Smooth muscle cell of the pulmonary artery (primary cell): ENCODE data around the gene CDC25A. TPM values are rescaled to one million over a fixed set of nuclear protein-coding genes. Genes with fewer than 3 reads are reported as not detected.

ENCODE experiments used
- total RNA-seq: library from RNA; depleted of rRNA; stranded (reverse); fragments of >200 nt; gene quantifications from 2 replicates; pipeline ENCODE4 v1.2.3, GENCODE V29; 2014

CDC25A gene
- total RNA-seq = 2.3 and 2.5 TPM in 2 replicates

DNA sequence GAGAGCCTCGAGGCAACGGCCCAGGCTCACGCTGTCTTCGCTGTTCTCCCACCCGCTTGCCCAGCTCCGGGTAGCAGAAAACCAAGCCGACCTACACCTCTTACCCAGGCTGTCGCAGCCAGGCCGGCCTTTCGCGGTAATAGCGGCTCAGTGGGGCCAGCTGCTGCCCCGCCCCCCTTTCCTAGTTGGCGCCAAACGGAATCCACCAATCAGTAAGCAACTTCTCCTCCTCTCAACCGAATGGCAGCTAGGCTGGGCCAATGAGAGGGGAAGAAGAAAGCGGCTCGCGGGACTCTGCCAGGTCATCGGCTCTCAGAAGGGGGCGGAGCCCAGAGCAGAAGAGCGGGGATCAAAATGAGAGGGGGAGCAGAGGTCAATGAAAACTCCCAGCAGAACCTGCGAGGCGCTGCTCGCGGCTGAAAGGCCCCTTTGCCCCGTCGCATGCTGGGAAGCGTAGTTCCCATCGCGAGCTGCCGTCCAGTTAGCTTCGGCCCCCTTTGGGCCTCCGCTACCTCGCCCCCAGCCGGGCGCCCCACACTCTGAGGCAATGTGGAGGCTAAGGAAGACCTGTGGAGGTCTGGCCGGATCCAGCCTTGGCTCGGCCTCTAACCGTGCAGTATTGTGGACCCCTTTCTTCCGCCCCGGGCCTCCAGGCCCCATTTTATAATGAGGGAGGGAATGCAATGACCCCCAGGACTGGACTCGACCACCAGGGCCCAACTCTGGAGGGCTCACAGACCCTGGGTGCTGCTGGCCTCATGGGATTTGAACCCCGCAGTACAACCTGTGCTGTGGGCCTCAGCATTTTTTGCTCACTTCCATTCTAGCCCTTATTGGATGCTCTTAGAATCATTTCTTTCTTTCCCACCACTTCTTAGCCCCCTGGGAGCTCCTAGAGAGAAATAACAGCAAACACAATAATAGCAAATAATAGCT is at the start of gene CDC25A:
Gene CDC25A, minus strand, starts transcription at position 152 of the 936 bp plus-strand sequence. CDS start 470 bp downstream, outside the sequence.

DNA sequence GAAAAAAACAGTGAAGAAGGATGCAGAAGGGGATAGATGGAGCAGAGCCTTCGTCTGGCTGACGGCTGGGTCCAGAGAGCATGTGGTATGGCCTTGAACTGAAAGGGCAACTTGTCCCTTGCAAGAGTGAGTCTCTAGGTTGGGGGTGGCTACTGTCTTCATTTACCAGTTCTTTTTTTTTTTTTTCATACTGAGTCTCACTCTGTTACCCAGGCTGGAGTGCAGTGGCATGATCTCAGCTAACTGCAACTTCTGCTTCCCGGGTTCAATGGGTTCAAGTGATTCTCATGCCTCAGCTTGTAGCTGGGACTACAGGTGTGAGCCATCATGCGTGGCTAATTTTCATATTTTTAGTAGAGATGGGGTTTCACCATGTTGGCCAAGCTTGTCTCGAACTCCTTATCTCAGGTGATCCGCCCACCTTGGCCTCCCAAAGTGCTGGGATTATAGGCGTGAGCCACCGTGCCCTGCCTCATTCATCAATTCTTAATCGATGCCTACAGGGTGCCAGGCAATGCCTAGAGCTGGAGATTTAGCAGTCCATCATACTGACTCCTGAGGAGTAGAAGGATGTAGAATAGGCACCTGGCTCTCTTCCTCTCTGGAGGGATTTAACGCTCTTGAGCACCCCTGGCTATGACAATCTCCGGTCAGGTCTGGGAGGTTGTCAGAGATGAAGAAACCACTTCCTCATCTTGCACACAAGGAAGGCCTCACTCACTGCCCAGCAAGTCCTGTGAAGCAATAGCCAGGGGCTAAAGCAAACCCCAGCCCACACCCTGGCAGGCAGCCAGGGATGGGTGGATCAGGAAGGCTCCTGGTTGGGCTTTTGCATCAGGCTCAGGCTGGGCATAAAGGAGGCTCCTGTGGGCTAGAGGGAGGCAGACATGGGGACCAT is 34.6 kb upstream of the CDC25A start, which contains the start of gene CAMP:
Gene CAMP, plus strand, starts transcription at position 880 of the 898 bp plus-strand sequence. Its CDS starts 17 bp downstream, at position 897.

Other genes starting within 250 kb of the CDC25A start
- gene MAP4, start 172.0 kb downstream of the CDC25A start, total RNA-seq = 171 and 178 TPM in 2 replicates
- not detected in 2 replicates for gene CAMP, start 35.1 kb upstream of the CDC25A start, total RNA-seq
- gene ZNF589, start 52.7 kb upstream of the CDC25A start, total RNA-seq = 4.9 and 6.9 TPM in 2 replicates
- 21.3 and 21.6 TPM in 2 replicates for gene NME6, start 113.0 kb upstream of the CDC25A start, total RNA-seq
- not detected in 2 replicates for gene SPINK8, start 145.2 kb upstream of the CDC25A start, total RNA-seq
- gene FBXW12, start 183.8 kb upstream of the CDC25A start, total RNA-seq = not detected in 2 replicates
- 23.8 and 37.3 TPM in 2 replicates for gene PLXNB1, start 241.7 kb upstream of the CDC25A start, total RNA-seq